GM21529 (cell line): ENCODE data around the gene CHAT.

Source experiments
- ATAC-seq: cut with Tn5 transposase; IDR thresholded peaks from one replicate; pipeline ENCODE4 v1.9.1; 2021; ENCODE audit not compliant: unreplicated experiment

CHAT gene

DNA sequence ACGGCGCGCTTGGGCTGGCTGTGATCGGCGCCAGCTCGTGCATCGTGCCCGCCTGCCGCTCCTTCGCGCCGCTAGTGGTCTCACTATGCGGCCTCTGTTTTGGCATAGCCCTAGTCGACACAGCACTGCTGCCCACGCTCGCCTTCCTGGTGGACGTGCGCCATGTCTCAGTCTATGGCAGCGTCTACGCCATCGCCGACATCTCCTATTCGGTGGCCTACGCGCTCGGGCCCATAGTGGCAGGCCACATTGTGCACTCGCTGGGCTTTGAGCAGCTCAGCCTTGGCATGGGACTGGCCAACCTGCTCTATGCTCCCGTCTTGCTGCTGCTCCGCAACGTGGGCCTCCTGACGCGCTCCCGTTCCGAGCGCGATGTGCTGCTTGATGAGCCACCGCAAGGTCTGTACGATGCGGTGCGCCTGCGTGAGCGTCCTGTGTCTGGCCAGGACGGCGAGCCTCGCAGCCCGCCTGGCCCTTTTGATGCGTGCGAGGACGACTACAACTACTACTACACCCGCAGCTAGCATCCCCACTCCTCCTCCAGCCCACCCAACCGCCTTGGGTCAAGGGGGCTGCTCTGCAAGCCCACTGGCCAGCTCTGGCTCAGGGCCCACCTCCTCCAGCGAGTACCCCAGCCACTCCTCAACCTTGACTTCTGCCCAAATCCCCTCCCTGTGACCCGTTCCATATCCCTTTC is 1.9 kb upstream of the CHAT start:
- no peak for ATAC-seq

- no peak for ATAC-seq
These were observed 1.2 kb upstream of the CHAT start for GRCh38 chr10:49612513-49613164.

DNA sequence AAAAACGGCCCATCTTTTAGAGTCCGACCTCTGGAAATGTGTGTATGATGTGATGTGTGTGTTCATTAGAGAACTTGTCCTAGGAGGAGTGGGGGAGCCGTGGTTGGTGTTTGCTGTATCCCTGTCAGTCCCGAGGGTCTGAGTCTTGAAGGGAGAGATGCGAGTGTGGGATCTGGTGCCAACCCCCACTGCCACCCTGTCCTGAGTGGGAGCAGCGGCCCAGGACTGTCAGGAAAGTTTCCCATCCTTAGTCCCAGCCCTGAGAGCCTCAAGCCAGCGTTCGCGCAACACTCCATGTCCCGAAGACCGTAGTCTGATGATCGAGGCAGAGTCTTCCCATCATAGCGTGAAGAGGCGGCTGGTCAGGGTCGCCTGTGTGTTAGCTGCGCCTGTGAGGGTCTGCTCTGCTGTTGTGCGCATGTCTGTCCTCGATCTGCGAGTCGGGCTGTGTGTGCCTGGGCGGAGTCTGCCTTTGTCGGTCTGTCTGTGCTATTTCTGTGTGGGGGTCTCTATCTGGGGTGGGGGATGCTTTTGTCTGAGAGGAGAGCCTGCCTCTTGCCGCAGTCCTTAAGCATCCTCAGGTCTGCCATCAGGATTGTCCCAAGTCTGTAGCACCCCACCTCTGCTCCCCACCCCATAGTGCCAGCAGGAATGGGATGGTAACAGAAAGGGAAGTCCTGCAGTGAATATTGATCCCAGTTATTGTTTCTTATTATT is 514 bp upstream of the CHAT start:
- ATAC-seq: no peak

DNA sequence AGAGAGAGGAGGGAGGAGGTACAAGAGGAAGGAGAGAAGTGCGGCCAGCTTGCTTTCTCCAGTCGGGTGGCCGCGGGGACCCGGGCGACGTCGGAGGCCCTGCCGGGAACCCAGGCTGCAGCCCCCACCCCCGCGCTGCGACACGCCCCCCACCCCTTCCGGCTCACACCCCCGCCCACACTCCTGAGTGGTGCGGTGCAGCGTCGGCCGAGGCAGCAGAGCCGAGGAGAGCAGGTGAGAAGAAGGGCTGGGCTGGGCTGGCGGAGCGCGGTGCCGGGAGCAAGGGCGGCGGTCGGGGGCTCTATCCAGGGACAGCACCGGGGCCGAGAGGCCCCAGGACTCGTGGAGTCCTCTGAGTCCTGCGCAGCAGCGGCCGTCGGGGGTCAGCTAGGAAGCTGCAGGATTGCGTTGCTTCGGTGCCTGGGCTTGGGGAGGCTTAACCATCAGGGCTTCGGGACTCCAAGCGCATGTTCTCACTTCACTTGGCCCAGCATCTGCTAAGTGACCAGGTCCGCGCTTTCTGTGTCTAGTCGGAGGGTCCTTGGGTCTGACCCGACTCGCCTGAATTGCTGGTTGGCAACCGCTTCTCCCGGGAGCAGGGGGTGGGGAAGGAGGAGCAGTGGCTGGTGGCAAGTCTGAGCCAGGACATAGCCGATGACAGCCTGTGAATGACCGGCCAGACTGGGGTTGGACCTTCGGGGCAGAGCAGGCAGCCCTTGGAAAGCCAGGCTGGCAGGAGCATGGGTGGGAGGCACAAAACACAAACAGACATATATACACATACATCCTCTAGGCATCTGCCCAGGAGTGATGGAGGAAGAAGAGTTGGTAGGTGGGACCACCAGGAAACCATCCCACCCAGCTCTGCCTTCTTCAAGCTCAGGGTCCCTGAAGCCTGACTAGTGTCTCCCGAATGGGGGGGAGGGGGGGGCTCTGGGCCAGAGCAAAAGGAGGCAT is 683 bp downstream of the CHAT start:
- ATAC-seq: no peak

DNA sequence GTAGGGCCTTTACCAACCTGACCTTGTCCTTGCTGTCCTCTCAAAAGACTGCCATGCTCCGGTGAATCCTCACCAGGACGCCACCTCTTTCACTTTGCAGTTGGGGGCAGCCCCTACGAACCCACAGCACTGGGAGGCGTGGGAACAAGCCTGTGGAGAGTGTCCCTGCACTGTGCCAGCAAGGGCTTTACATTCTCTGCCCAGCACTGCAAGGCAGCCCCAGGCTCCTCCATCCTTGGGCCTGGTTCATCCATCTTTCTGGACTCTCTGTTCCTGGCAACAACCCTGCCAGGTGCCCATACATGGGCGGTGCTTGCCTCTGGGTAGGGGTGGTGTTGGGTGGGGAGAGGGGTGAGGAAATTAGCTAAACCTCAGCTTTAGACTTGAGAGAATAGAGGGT is 1.4 kb downstream of the CHAT start:
- no peak for ATAC-seq

DNA sequence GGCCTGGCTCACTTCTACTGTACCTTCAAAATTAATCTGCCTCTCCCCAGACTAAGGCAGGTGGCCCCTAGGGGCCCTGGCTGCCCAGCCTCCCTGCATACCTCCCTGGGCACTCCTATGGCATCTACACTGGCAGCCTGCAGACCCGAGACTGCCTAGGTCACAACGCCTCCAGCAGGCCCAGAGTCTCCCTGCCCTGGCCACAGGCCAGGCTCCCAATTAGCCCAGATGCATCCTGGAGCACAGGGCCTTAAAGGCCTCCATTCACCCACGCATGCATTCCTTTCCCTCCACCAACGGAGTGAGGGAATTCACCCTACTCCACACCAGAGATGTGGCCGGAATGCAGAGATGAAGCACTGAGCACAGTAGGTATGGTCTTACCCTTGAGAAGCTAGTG is 1.9 kb downstream of the CHAT start:
- ATAC-seq: no peak

- ATAC-seq: no peak
These were observed 2.7 kb downstream of the CHAT start for GRCh38 chr10:49616421-49617101.

GRCh38 chr10:49617121-49618020 is 3.5 kb downstream of the CHAT start:
- no peak for ATAC-seq

GRCh38 chr10:49618821-49619220 is 5.0 kb downstream of the CHAT start:
- no peak for ATAC-seq

GRCh38 chr10:49619613-49620012 is 5.8 kb downstream of the CHAT start:
- no peak for ATAC-seq

DNA sequence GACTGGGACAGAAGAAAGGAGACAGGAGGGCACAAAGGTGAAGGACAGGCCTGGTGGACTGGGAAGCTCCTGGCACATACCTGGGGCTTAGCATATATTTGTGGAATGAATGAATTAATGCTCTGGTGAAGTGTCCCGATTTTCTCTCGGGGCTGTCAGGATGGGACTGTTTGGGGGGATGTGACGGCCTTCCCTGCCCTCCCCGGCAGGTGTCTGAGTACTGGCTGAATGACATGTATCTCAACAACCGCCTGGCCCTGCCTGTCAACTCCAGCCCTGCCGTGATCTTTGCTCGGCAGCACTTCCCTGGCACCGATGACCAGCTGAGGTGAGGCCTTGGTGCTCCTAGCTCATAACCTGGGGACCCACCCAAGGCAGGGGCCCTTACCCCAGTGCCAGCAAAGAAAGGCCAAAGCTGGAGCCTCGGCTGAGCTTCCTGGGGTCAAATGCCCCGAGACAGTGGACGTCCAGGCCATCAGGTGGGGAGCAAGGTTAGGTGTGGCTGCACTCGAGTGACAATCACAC is 6.5 kb downstream of the CHAT start:
- ATAC-seq: no peak

GRCh38 chr10:49620841-49621378 is 7.1 kb downstream of the CHAT start:
- ATAC-seq: no peak

DNA sequence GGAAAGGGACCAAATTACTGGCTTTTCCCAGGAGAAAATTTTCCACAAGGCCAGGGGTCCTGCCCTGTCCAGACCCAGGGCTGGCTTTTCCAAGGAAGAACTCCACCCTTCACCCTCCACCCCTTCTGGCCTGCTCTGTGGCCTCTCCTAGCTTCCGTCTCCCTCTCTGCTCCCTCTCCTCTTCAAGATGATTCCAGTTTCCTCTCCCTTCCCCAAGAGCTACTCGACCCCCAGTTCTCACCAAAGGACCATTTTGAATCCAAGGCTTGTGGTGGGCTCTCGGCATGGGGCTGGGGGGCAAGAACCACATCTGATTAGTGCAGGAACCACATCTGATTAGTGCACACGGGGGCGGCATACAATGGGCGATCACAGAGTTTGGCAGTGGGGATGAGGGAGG is 7.7 kb downstream of the CHAT start:
- no peak for ATAC-seq

- ATAC-seq: no peak
These were observed 8.9 kb downstream of the CHAT start for GRCh38 chr10:49622426-49623425.

DNA sequence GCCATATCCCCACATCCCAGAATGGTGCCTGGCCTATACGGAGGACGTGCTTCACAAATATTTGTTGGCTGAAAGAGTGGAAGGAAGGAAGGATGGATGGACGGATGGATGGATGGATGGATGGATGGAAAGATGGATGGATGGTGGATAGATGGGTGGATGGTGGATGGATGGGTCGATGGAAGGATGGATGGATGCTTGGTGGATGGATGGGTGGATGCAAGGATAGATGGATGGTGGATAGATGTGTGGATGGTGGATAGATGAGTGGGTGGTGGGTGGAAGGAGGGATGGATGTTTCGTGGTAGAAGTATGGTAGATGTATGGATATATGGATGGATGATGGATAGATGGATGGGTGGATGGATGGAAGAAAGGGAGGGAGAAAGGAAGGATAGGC is 10.8 kb downstream of the CHAT start:
- ATAC-seq: no peak

DNA sequence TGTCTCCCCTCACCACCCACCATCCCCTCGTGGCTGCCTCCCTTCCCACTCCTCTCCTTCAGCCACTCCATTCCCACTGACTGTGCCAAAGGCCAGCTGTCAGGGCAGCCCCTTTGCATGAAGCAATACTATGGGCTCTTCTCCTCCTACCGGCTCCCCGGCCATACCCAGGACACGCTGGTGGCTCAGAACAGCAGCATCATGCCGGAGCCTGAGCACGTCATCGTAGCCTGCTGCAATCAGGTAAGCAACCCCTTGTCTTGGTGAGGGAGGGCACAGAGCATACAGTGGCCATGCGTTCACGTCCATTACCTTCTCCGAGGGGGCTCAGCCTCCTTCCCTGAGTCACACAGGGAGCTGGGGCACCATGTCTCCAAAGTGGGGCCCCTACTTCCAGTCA is 11.6 kb downstream of the CHAT start:
- no peak for ATAC-seq

- no peak for ATAC-seq
These were observed 13.2 kb downstream of the CHAT start for GRCh38 chr10:49627038-49627437.
